Keratinocyte (primary cell): ENCODE results near the gene FNDC8. TPM values are rescaled to one million over a fixed set of nuclear protein-coding genes. Genes with fewer than 3 reads are reported as not detected.

Source experiments
- DNase-seq: peaks from one replicate; pipeline ENCODE4 v3.0.0-alpha.2; 2011; ENCODE audit warnings: low read depth, missing footprints, low spot score
- FAIRE-seq: peaks from 2 replicates; lab custom pipeline; 2011; peaks lifted over from hg19 to GRCh38; lab: Jason Lieb, UNC
- H2AFZ ChIP-seq: 2 replicates; pipeline ENCODE4 v1.6.0; 2012; ENCODE audit warnings: low read length, control low read depth, inconsistent platforms; ENCODE audit not compliant: control insufficient read depth
- H3K27ac ChIP-seq: 2 replicates; pipeline ENCODE4 v1.5.1; 2011; ENCODE audit warnings: low read length; ENCODE audit not compliant: control insufficient read depth, insufficient read depth
- H3K27me3 ChIP-seq: 3 replicates; pipeline ENCODE4 v1.6.0; 2011; ENCODE audit warnings: low read length; ENCODE audit not compliant: control insufficient read depth, insufficient read depth; ENCODE audit errors: extremely low read depth
- H3K36me3 ChIP-seq, 2 experiments: 2 replicates in 1 of 2; 3 replicates in 1 of 2; pipeline ENCODE4 v1.5.1; 2011; ENCODE audit warnings: low read length in 2 of 2, mild to moderate bottlenecking in 1 of 2; ENCODE audit not compliant: control insufficient read depth in 2 of 2, insufficient read depth in 2 of 2; ENCODE audit errors: extremely low read depth in 1 of 2
- H3K4me1 ChIP-seq: 3 replicates; pipeline ENCODE4 v1.5.1; 2011; ENCODE audit warnings: low read length; ENCODE audit not compliant: control insufficient read depth, insufficient read depth; ENCODE audit errors: extremely low read depth
- H3K4me2 ChIP-seq: 3 replicates; pipeline ENCODE4 v1.6.0; 2011; ENCODE audit warnings: low read depth, low read length; ENCODE audit not compliant: control insufficient read depth, insufficient read depth; ENCODE audit errors: extremely low read depth
- H3K4me3 ChIP-seq, 3 experiments: fragments of 200-600 bp in 1 of 3; sonication (generic) in 1 of 3; 2 replicates in 2 of 3; 3 replicates in 1 of 3; pipeline ENCODE4 v1.5.1; 2011 to 2016; ENCODE audit warnings: low read length in 3 of 3, mild to moderate bottlenecking in 3 of 3, control low read depth in 2 of 3, inconsistent platforms in 1 of 3, low read depth in 1 of 3, mixed read lengths in 1 of 3, mixed run types in 1 of 3, moderate library complexity in 1 of 3; ENCODE audit not compliant: control insufficient read depth in 2 of 3, insufficient read depth in 2 of 3; ENCODE audit errors: extremely low read depth in 1 of 3
- H3K79me2 ChIP-seq: 2 replicates; pipeline ENCODE4 v1.6.0; 2012; ENCODE audit warnings: low read length; ENCODE audit not compliant: control insufficient read depth, insufficient read depth
- H3K9ac ChIP-seq: 3 replicates; pipeline ENCODE4 v1.6.0; 2011; ENCODE audit warnings: low read length; ENCODE audit not compliant: control insufficient read depth, insufficient read depth; ENCODE audit errors: extremely low read depth
- H3K9me1 ChIP-seq: 3 replicates; pipeline ENCODE4 v1.6.0; 2011; ENCODE audit warnings: low read length; ENCODE audit not compliant: control insufficient read depth, insufficient read depth; ENCODE audit errors: extremely low read depth
- H3K9me3 ChIP-seq: 2 replicates; pipeline ENCODE4 v1.5.1; 2012; ENCODE audit warnings: low read depth, low read length; ENCODE audit not compliant: control insufficient read depth
- H4K20me1 ChIP-seq: 3 replicates; pipeline ENCODE4 v1.6.0; 2011; ENCODE audit warnings: low read length; ENCODE audit not compliant: control insufficient read depth, insufficient read depth; ENCODE audit errors: extremely low read depth
- CTCF ChIP-seq, 3 experiments: IDR thresholded peaks in 1 of 3; conservative IDR thresholded peaks in 1 of 3; optimal IDR thresholded peaks in 1 of 3; 2 replicates in 2 of 3; 3 replicates in 1 of 3; pipeline versions ENCODE3 to v1.5.1; 2011; ENCODE audit warnings: low read length in 3 of 3, mild to moderate bottlenecking in 3 of 3, moderate library complexity in 2 of 3, control low read depth in 1 of 3, inconsistent platforms in 1 of 3; ENCODE audit not compliant: insufficient read depth in 2 of 3; ENCODE audit errors: extremely low read depth in 1 of 3
- EZH2 ChIP-seq: IDR thresholded peaks from one replicate; pipeline ENCODE4 v1.6.1; 2012; ENCODE audit warnings: inconsistent platforms, mild to moderate bottlenecking, low read length, moderate library complexity
- dilution Hi-C: fragments of 300-500 bp; cut with MboI; formaldehyde crosslinking; loops from one replicate; pipeline ENCODE4 v1.7.0; 2020; ENCODE audit warnings: low sequenced_read_pairs; ENCODE audit not compliant: extremely low pct_ligation_motif_present
- polyA minus RNA-seq, 3 experiments: library from RNA; depleted of rRNA, polyadenylated mRNA; stranded (reverse); fragments of >200 nt; gene quantifications; 1 replicate in 1 of 3; 2 replicates in 1 of 3; 3 replicates in 1 of 3; pipeline ENCODE4 v1.2.3, GENCODE V29; 2011
- polyA plus RNA-seq, 5 experiments: library from polyadenylated mRNA; depleted of rRNA in 3 of 5; stranded (reverse) in 3 of 5; stranded (forward) in 1 of 5; unstranded in 1 of 5; fragments of >200 nt; gene quantifications; 1 replicate in 1 of 5; 2 replicates in 3 of 5; 3 replicates in 1 of 5; pipeline versions ENCODE4 v1.2.1 to v1.2.3, GENCODE V29; 2011 to 2012; ENCODE audit warnings: missing spikeins in 2 of 5, low read depth in 1 of 5, low replicate concordance in 1 of 5

The FNDC8 gene
- polyA plus RNA-seq: not detected in 3 replicates
- polyA plus RNA-seq (2011; ENCODE audit: low read depth): not detected
- polyA plus RNA-seq (2011; cell fraction: cytosol; rRNA removed): not detected in 2 replicates
- polyA plus RNA-seq (2011; cell fraction: nucleus; rRNA removed): not detected in 2 replicates
- 0.11 TPM in 1 of 2 replicates, not detected in the other for polyA plus RNA-seq (2012; ENCODE audit: low replicate concordance)
- not detected in 3 replicates for polyA minus RNA-seq
- polyA minus RNA-seq (2011; cell fraction: cytosol; rRNA and poly(A)+ RNA removed): not detected
- not detected in 2 replicates for polyA minus RNA-seq (2011; cell fraction: nucleus; rRNA and poly(A)+ RNA removed)

DNA sequence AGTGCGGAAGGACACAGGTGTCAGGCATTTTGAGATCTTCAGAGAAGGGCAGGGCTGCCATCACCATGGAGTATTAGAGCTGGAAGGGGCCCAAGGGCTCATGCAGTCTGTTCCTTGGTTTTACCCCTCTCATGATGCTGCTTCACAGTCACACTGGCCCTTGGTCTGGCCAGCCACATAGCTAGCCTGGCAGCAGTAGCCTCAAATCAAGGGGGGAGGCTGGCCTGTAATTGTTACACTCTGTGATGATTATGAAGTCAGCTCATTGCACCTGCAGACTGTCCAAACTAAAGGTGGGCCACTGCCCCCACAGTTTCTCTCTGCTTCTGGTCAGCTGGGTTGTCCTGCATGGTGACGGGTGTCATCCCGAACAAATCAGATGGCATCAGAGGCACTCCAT is at the start of gene FNDC8:
Gene FNDC8, plus strand, starts transcription at position 301 of the 400 bp plus-strand sequence. Its CDS starts 79 bp downstream, at position 380.
- peaks cover 10% of the 10 kb centered on the region for H3K4me1 ChIP-seq
- no peaks in the 10 kb centered on the region for H4K20me1 ChIP-seq
- no peak within 1 kb of the TSS for H3K4me3 ChIP-seq
- DNase-seq (no peak), FAIRE-seq (no peak)
- dilution Hi-C loops: no loop called here
- no peaks in the 10 kb centered on the region for H3K9me1 ChIP-seq
- H3K27me3 ChIP-seq: no peaks in the 10 kb centered on the region
- no peak within 1 kb of the TSS for H3K4me2 ChIP-seq
- H3K79me2 ChIP-seq: no peaks in the 10 kb centered on the region
- H3K36me3 ChIP-seq: no peaks in the 10 kb centered on the region
- no peak for TF ChIP-seq CTCF (optimal IDR thresholded peaks at IDR 0.05 in 1 of 3, IDR thresholded peaks at IDR 0.05 in 1 of 3, conservative IDR thresholded peaks at IDR 0.05 in 1 of 3; ENCODE audit: extremely low read depth in 1 of 3, insufficient read depth in 2 of 3, low read length in 3 of 3)
- TF ChIP-seq EZH2: no peak
- H3K27ac ChIP-seq: no peak within 1 kb of the TSS
- H3K9me3 ChIP-seq: no peaks in the 10 kb centered on the region
- H2AFZ ChIP-seq: no peak within 1 kb of the TSS
- H3K9ac ChIP-seq: no peak within 1 kb of the TSS

DNA sequence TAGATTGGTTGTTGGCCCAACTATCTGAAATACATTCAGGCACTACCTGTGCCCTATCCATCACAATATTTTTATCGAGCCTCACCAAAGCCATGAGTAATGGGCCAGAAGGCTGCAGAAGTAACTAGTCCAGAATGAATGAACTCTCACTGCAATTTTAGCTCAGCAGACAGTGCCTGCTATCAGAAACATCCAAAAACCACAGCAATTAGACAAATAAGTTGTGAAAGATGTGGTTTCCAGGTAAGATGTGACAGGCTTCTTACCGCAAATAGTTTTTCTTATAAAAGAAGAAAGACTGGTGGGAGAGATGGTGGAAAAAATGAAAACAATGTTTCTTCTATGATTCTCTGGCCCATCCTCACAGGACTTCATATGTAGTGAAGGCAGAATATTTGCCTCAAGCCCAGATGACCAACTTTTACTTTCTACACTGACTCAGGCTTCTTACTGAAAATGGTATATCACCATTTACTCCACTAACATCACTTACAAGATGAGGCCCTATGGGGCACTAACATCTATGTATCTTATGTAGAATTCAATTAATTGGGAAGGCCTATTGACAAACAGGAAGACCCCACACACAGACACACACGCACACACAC is 48.1 kb upstream of the FNDC8 start:
- FAIRE-seq (no peak), DNase-seq (no peak)
- dilution Hi-C loops: no loop called here
- H2AFZ ChIP-seq: no peak overlapping the region
- no peaks in the 10 kb centered on the region for H3K9me3 ChIP-seq
- H3K27ac ChIP-seq: no peak overlapping the region
- TF ChIP-seq CTCF (optimal IDR thresholded peaks at IDR 0.05 in 1 of 3, IDR thresholded peaks at IDR 0.05 in 1 of 3, conservative IDR thresholded peaks at IDR 0.05 in 1 of 3; ENCODE audit: extremely low read depth in 1 of 3, insufficient read depth in 2 of 3, low read length in 3 of 3) (no peak), EZH2 (no peak)
- H3K9ac ChIP-seq: no peak overlapping the region
- no peak overlapping the region for H3K4me2 ChIP-seq
- no peaks in the 10 kb centered on the region for H4K20me1 ChIP-seq
- no peaks in the 10 kb centered on the region for H3K9me1 ChIP-seq
- no peaks in the 10 kb centered on the region for H3K27me3 ChIP-seq
- no peak overlapping the region for H3K4me3 ChIP-seq
- peaks cover 32% of the 10 kb centered on the region for H3K79me2 ChIP-seq
- H3K36me3 ChIP-seq: peaks cover 0 to under 1% of the 10 kb centered on the region in 2 experiments
- H3K4me1 ChIP-seq: no peaks in the 10 kb centered on the region
